ENCODE results near the gene MZF1.

Gene MZF1

DNA sequence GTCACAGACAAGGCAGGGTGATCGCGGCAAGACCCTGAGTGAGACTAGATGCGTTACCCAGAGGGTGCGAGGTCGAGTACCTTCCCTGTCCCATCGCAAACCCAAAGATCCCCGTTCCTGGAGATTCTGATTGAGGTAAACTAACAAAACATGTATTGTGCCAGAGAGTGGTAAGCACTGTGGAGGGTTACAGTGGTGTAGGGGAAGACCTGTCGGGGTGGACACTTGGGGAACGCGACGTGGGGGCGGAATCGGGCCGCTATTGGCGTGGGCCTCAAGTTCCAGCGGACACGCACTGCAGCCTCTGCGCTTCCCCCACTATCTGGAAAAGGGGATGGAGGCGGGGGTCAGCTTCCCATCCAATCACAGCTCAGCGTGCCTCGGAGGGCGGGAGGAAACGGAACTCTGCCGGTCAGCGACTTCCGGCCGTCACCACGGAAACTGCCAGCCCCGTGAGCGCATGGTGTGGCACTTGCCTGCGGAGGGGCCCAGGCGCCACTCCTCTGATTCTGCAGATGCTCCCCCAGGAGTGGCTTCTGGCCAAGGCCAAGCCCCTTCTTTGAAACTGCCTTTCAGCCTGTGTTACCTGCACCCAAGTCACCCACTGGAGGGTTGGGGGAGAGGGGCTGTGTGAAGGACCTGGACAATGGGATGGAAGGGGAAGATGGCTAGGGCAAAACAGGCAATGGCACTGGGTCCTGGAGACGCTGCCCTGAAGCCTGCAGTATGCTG lies 13.7 kb downstream of the MZF1 start:
- Histone ChIP-seq H2AFZ (ENCODE audit: low read depth, low read length) (peak overlapping the region; percentile 77), H3K27ac (ENCODE audit: low read length) (peak overlapping the region; percentile 98), H3K9me3 (ENCODE audit: insufficient read depth, low read length, severe bottlenecking) (no peaks in the 10 kb centered on the region), H3K4me3 (ENCODE audit: low read depth in 1 of 2, low read length in 2 of 2) (peak overlapping the region; percentile 64 to 81), H3K4me1 (ENCODE audit: insufficient read depth, low read length) (peaks cover 45% of the 10 kb centered on the region), H3K4me2 (ENCODE audit: insufficient read depth, low read length) (peak overlapping the region; percentile 80), H3K79me2 (ENCODE audit: insufficient read depth, low read length) (peaks cover 75% of the 10 kb centered on the region), H3K9ac (ENCODE audit: low read depth, low read length) (peak overlapping the region; percentile 96), H3K36me3 (ENCODE audit: insufficient read depth, low read length) (peaks cover 39% of the 10 kb centered on the region), H3K27me3 (ENCODE audit: insufficient read depth, low read length, poor library complexity) (no peaks in the 10 kb centered on the region), H4K20me1 (ENCODE audit: insufficient read depth, low read length) (peaks cover 22% of the 10 kb centered on the region)
- DNase-seq = peak; percentile 87
- no peak for TF ChIP-seq EZH2 (IDR thresholded peaks at IDR 0.05; ENCODE audit: borderline replicate concordance, low read depth, low read length, severe bottlenecking)
- TF ChIP-seq, protein P1, sequence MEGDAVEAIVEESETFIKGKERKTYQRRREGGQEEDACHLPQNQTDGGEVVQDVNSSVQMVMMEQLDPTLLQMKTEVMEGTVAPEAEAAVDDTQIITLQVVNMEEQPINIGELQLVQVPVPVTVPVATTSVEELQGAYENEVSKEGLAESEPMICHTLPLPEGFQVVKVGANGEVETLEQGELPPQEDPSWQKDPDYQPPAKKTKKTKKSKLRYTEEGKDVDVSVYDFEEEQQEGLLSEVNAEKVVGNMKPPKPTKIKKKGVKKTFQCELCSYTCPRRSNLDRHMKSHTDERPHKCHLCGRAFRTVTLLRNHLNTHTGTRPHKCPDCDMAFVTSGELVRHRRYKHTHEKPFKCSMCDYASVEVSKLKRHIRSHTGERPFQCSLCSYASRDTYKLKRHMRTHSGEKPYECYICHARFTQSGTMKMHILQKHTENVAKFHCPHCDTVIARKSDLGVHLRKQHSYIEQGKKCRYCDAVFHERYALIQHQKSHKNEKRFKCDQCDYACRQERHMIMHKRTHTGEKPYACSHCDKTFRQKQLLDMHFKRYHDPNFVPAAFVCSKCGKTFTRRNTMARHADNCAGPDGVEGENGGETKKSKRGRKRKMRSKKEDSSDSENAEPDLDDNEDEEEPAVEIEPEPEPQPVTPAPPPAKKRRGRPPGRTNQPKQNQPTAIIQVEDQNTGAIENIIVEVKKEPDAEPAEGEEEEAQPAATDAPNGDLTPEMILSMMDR (IDR thresholded peaks at IDR 0.05; ENCODE audit: borderline replicate concordance, extremely low read depth, low read length, poor library complexity, severe bottlenecking) = no peak
- peak; percentile 35 for ATAC-seq (ENCODE audit: insufficient read depth, low read depth)

DNA sequence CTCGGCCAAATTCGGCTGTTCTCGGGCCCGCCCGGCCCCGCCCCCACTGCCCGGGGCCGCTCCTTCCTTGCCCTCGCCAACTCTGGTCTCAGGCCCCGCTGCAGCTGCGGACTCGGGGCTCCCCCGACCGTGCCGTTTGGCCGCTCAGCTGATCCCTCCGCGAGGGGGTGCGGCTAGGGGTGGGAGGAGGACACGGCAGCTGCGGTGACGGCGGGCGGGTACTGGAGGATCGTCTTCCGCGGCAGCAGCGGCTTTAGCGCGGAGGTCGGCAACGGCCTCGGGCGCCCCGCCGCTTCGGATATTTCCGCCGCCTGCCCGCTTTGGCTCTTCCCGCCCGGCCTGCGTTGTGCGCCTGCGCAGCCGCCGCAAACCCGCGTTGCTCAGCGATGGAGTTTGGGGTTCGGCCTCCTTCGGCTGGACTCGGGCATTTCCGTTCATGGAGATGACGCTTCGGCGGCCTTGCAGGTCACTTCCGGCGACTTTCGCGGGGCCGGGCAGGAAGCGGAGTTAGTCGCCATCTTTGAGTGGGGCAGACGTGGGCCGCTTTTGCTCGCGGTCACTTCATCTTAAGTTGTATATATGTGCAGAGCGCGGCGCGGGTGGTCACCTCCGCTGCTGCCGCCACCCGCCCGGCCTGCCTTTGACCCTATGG lies 14.4 kb downstream of the MZF1 start:
- ATAC-seq (ENCODE audit: insufficient read depth, low read depth) (peak; percentile 69), DNase-seq (peak; percentile 99)
- H3K9me3 ChIP-seq (ENCODE audit: insufficient read depth, low read length, severe bottlenecking) = no peaks in the 10 kb centered on the region
- peaks cover 52% of the 10 kb centered on the region for H3K4me1 ChIP-seq (ENCODE audit: insufficient read depth, low read length)
- peak overlapping the region; percentile 80 for H3K4me2 ChIP-seq (ENCODE audit: insufficient read depth, low read length)
- TF ChIP-seq EZH2 (IDR thresholded peaks at IDR 0.05; ENCODE audit: borderline replicate concordance, low read depth, low read length, severe bottlenecking) = no peak
- TF ChIP-seq, protein P1 (IDR thresholded peaks at IDR 0.05; ENCODE audit: borderline replicate concordance, extremely low read depth, low read length, poor library complexity, severe bottlenecking) = no peak
- peaks cover 82% of the 10 kb centered on the region for H3K79me2 ChIP-seq (ENCODE audit: insufficient read depth, low read length)
- H4K20me1 ChIP-seq (ENCODE audit: insufficient read depth, low read length) = peaks cover 28% of the 10 kb centered on the region
- H2AFZ ChIP-seq (ENCODE audit: low read depth, low read length) = peak overlapping the region; percentile 77
- no peaks in the 10 kb centered on the region for H3K27me3 ChIP-seq (ENCODE audit: insufficient read depth, low read length, poor library complexity)
- H3K9ac ChIP-seq (ENCODE audit: low read depth, low read length) = peak overlapping the region; percentile 96
- H3K36me3 ChIP-seq (ENCODE audit: insufficient read depth, low read length) = peaks cover 39% of the 10 kb centered on the region
- peak overlapping the region; percentile 64 to 81 for H3K4me3 ChIP-seq (ENCODE audit: low read depth in 1 of 2, low read length in 2 of 2)
- peak overlapping the region; percentile 98 for H3K27ac ChIP-seq (ENCODE audit: low read length)

DNA sequence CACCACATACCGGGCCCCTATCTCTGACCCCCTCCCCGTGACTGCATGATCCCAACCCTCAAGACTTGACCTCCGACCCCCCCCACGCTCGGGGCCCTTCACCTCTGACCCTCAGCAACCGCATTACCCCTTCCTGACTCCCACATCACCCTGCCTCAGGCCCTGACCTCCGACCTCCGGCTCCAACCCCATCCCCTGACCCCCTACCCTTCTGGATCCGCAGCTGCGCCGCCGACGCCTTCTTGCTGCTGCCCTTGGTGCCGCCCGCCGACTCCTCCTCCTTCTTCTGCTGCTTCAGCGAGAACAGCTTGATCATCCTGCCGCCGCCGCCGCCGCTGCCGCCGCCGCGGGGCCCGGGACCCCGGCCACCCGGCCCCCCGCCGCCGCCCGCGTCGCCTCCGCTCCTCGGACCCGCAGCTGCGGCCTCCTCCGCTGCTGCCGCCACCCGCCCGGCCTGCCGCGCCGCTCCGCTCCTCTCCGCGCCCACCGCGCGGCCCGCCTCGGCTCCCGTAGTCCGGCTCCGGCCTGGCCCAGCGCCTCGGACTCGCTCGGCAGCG lies 15.0 kb downstream of the MZF1 start, which contains the start of gene UBE2M:
Gene UBE2M (minus strand): TSS at position 546 of the 557 bp plus-strand sequence. CDS start 230 bp downstream, at position 316.
- peak within 1 kb of the TSS; percentile 80 for H3K4me2 ChIP-seq (ENCODE audit: insufficient read depth, low read length)
- H3K36me3 ChIP-seq (ENCODE audit: insufficient read depth, low read length) = peaks cover 37% of the 10 kb centered on the region
- peaks cover 57% of the 10 kb centered on the region for H3K4me1 ChIP-seq (ENCODE audit: insufficient read depth, low read length)
- peak within 1 kb of the TSS; percentile 67 to 81 for H3K4me3 ChIP-seq (ENCODE audit: low read depth in 1 of 2, low read length in 2 of 2)
- H4K20me1 ChIP-seq (ENCODE audit: insufficient read depth, low read length) = peaks cover 28% of the 10 kb centered on the region
- H3K27ac ChIP-seq (ENCODE audit: low read length) = peak within 1 kb of the TSS; percentile 98
- H3K9me3 ChIP-seq (ENCODE audit: insufficient read depth, low read length, severe bottlenecking) = no peaks in the 10 kb centered on the region
- H2AFZ ChIP-seq (ENCODE audit: low read depth, low read length) = peak within 1 kb of the TSS; percentile 77
- TF ChIP-seq, protein P1 (IDR thresholded peaks at IDR 0.05; ENCODE audit: borderline replicate concordance, extremely low read depth, low read length, poor library complexity, severe bottlenecking) = no peak
- TF ChIP-seq EZH2 (IDR thresholded peaks at IDR 0.05; ENCODE audit: borderline replicate concordance, low read depth, low read length, severe bottlenecking) = no peak
- H3K9ac ChIP-seq (ENCODE audit: low read depth, low read length) = peak within 1 kb of the TSS; percentile 96
- peak; percentile 73 for DNase-seq
- H3K27me3 ChIP-seq (ENCODE audit: insufficient read depth, low read length, poor library complexity) = no peaks in the 10 kb centered on the region
- H3K79me2 ChIP-seq (ENCODE audit: insufficient read depth, low read length) = peaks cover 87% of the 10 kb centered on the region
- ATAC-seq (ENCODE audit: insufficient read depth, low read depth) = no peak
